ENCODE measurements around the gene GCFC2. TPM values are rescaled to one million over a fixed set of nuclear protein-coding genes. Genes with fewer than 3 reads are reported as not detected.

The GCFC2 gene
- 24.5 and 31.1 TPM in 2 replicates for total RNA-seq (2014; rRNA removed)
- Bru-seq, nascent RNA = percentile 68 among the genes with signal in this experiment
- percentile 63 among the genes with signal in this experiment for BruChase-seq, experiment 1, labeled RNA remaining after a 6-hour chase
- BruChase-seq, experiment 2, labeled RNA remaining after a 2-hour chase = percentile 74 among the genes with signal in this experiment
- long read RNA-seq, full-length matches to known transcripts = 26 of 68 reads
- long read RNA-seq, partial matches to known transcripts = 6 of 68 reads
- long read RNA-seq, other reads (novel, unspliced or antisense) = 36 of 68 reads

GRCh38 chr2:75710577-75711253, at the start of gene GCFC2:
TSS of gene GCFC2 (minus strand) at chr2:75710915. CDS start at chr2:75710855, 60 bp downstream.
- ChIA-PET CTCF (no interaction called here), POLR2A (ENCODE audit: unreplicated experiment) (no interaction called here)
- Histone ChIP-seq H3K79me2 (ENCODE audit: low read length) (peaks cover 37% of the 10 kb centered on the region), H3K4me3 (ENCODE audit: low read length) (peak within 1 kb of the TSS; percentile 86), H3K27ac (ENCODE audit: low read length) (peak within 1 kb of the TSS; percentile 67), H3K9ac (ENCODE audit: low read length) (peak within 1 kb of the TSS; percentile 90), H3K4me1 (ENCODE audit: insufficient read depth, low read length) (peaks cover 25% of the 10 kb centered on the region), H3K4me2 (ENCODE audit: low read length) (peak within 1 kb of the TSS; percentile 97), H3K9me2 (replicated peaks; ENCODE audit: low read length) (no peaks in the 10 kb centered on the region), H3F3A (ENCODE audit: low read length, unreplicated experiment) (no peaks in the 10 kb centered on the region), H3K36me3 (ENCODE audit: low read depth, low read length) (no peaks in the 10 kb centered on the region), H2AFZ (ENCODE audit: low read length) (peak within 1 kb of the TSS; percentile 92), H3K27me3 (ENCODE audit: low read length) (no peaks in the 10 kb centered on the region), H3K9me3 (ENCODE audit: low read length) (no peaks in the 10 kb centered on the region), H4K20me1 (ENCODE audit: low read length) (no peaks in the 10 kb centered on the region)
- TF ChIP-seq EZH2 (IDR thresholded peaks at IDR 0.05; ENCODE audit: low read length, unreplicated experiment) (no peak), EZH2phosphoT487 (IDR thresholded peaks at IDR 0.05; ENCODE audit: borderline replicate concordance, low read length) (no peak)
- TF ChIP-seq, protein P1, sequence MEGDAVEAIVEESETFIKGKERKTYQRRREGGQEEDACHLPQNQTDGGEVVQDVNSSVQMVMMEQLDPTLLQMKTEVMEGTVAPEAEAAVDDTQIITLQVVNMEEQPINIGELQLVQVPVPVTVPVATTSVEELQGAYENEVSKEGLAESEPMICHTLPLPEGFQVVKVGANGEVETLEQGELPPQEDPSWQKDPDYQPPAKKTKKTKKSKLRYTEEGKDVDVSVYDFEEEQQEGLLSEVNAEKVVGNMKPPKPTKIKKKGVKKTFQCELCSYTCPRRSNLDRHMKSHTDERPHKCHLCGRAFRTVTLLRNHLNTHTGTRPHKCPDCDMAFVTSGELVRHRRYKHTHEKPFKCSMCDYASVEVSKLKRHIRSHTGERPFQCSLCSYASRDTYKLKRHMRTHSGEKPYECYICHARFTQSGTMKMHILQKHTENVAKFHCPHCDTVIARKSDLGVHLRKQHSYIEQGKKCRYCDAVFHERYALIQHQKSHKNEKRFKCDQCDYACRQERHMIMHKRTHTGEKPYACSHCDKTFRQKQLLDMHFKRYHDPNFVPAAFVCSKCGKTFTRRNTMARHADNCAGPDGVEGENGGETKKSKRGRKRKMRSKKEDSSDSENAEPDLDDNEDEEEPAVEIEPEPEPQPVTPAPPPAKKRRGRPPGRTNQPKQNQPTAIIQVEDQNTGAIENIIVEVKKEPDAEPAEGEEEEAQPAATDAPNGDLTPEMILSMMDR (conservative IDR thresholded peaks at IDR 0.05; ENCODE audit: low read depth, low read length) = peak; percentile 35; the same call in 1 of the 2 replicates
- ATAC-seq (peak; percentile 86), DNase-seq (peak; percentile 88)
- intact Hi-C loops (cut with micrococcal nuclease) = loop anchor here (1.0 to 10.0 kb wide), 2 partner anchors 64 to 246 kb away; partner anchors contain the start of gene MRPL19
- no TSS peak for BruUV-seq (replicated peaks)

GRCh38 chr2:75752828-75753227, 42.1 kb upstream of the GCFC2 start:
- no TSS peak for BruUV-seq (replicated peaks)
- Histone ChIP-seq H3F3A (ENCODE audit: low read length, unreplicated experiment) (no peaks in the 10 kb centered on the region), H3K9ac (ENCODE audit: low read length) (no peak overlapping the region), H4K20me1 (ENCODE audit: low read length) (no peaks in the 10 kb centered on the region), H3K9me3 (ENCODE audit: low read length) (no peaks in the 10 kb centered on the region), H3K27ac (ENCODE audit: low read length) (no peak overlapping the region), H3K4me2 (ENCODE audit: low read length) (no peak overlapping the region), H3K36me3 (ENCODE audit: low read depth, low read length) (no peaks in the 10 kb centered on the region), H3K9me2 (replicated peaks; ENCODE audit: low read length) (no peaks in the 10 kb centered on the region), H2AFZ (ENCODE audit: low read length) (no peak overlapping the region), H3K79me2 (ENCODE audit: low read length) (no peaks in the 10 kb centered on the region), H3K4me3 (ENCODE audit: low read length) (no peak overlapping the region), H3K4me1 (ENCODE audit: insufficient read depth, low read length) (no peaks in the 10 kb centered on the region), H3K27me3 (ENCODE audit: low read length) (peaks cover 22% of the 10 kb centered on the region)
- DNase-seq (no peak), ATAC-seq (no peak)
- TF ChIP-seq EZH2 (IDR thresholded peaks at IDR 0.05; ENCODE audit: low read length, unreplicated experiment) (no peak), EZH2phosphoT487 (IDR thresholded peaks at IDR 0.05; ENCODE audit: borderline replicate concordance, low read length) (no peak)
- TF ChIP-seq, protein P1 (conservative IDR thresholded peaks at IDR 0.05; ENCODE audit: low read depth, low read length) = no peak
- ChIA-PET CTCF (no interaction called here), POLR2A (ENCODE audit: unreplicated experiment) (interaction anchor here (0.6 kb wide), 1 partner anchor 32 kb away, joined by 4 read pairs; no protein-coding TSS in a partner anchor)
- intact Hi-C loops (cut with micrococcal nuclease) = no loop called here
